ENCODE data around the gene EXOC4.

- TF ChIP-seq CTCF (IDR thresholded peaks at IDR 0.05) (no peak), POLR2A (IDR thresholded peaks at IDR 0.05) (no peak)
Observed at GRCh38 chr7:133297093-133297492, 44.2 kb downstream of the EXOC4 start.
